HG03039 (cell line): ENCODE measurements around the gene FGD2.
A peak's percentile ranks its signal among the peaks of the same experiment; 100 is the strongest.

Source experiments
- ATAC-seq: cut with Tn5 transposase; IDR thresholded peaks from one replicate; pipeline ENCODE4 v1.9.1; 2021; ENCODE audit warnings: mild to moderate bottlenecking, moderate library complexity; ENCODE audit not compliant: unreplicated experiment

The FGD2 gene

GRCh38 chr6:37017606-37018197, 12.2 kb downstream of the FGD2 start:
- no peak for ATAC-seq

- peak; percentile 89 for ATAC-seq
These were observed 13.0 kb downstream of the FGD2 start for GRCh38 chr6:37018198-37019064.

GRCh38 chr6:37019065-37019450, 13.6 kb downstream of the FGD2 start:
- ATAC-seq: no peak

- no peak for ATAC-seq
These were observed 14.9 kb downstream of the FGD2 start for GRCh38 chr6:37020381-37020780.

- no peak for ATAC-seq
These were observed 15.4 kb downstream of the FGD2 start for GRCh38 chr6:37020812-37021211.

- ATAC-seq: no peak
These were observed 16.1 kb downstream of the FGD2 start for GRCh38 chr6:37021356-37022129.

- no peak for ATAC-seq
These were observed 16.8 kb downstream of the FGD2 start for GRCh38 chr6:37022135-37022863.

GRCh38 chr6:37024656-37025337, 19.3 kb downstream of the FGD2 start:
- ATAC-seq: no peak

- ATAC-seq: no peak
These were observed 20.4 kb downstream of the FGD2 start for GRCh38 chr6:37025621-37026466.

GRCh38 chr6:37027036-37027720, 21.7 kb downstream of the FGD2 start:
- no peak for ATAC-seq

- no peak for ATAC-seq
These were observed 22.5 kb downstream of the FGD2 start for GRCh38 chr6:37027811-37028469.

- ATAC-seq: peak; percentile 49
These were observed 24.0 kb downstream of the FGD2 start for GRCh38 chr6:37029249-37029971.

GRCh38 chr6:37030599-37030998, 25.1 kb downstream of the FGD2 start:
- no peak for ATAC-seq

- no peak for ATAC-seq
These were observed 26.8 kb downstream of the FGD2 start for GRCh38 chr6:37032239-37032638.

- ATAC-seq: no peak
These were observed 27.8 kb downstream of the FGD2 start for GRCh38 chr6:37033255-37033654.

GRCh38 chr6:37033819-37034795, 28.7 kb downstream of the FGD2 start:
- no peak for ATAC-seq

GRCh38 chr6:37036146-37036545, 30.7 kb downstream of the FGD2 start:
- no peak for ATAC-seq
